HepG2 (cell line): Measurements from ENCODE around the gene C2orf76. TPM values are rescaled to one million over a fixed set of nuclear protein-coding genes. Genes with fewer than 3 reads are reported as not detected.

Experiments used
- ATAC-seq: fragments of 200-7000 bp; cut with Tn5 transposase; 3 replicates; pipeline ENCODE4 v1.9.1; 2020; ENCODE audit warnings: mild to moderate bottlenecking, moderate library complexity
- BruUV-seq: library from RNA; stranded (reverse); fragments of 400-500 nt; replicated peaks from 2 replicates; lab custom pipeline; 2021; lab: Mats Ljungman, UMichigan
- CTCF ChIA-PET: fragments of 300-600 bp; formaldehyde crosslinking; extraction: SDS; loops from one replicate; lab custom pipeline; 2021; ENCODE audit warnings: low total read pairs, inconsistent platforms, low intra/inter-chr PET ratio; lab: Yijun Ruan, JAX
- POLR2A ChIA-PET: fragments of 350-600 bp; sonication (Branson Sonifier 250); formaldehyde crosslinking; loops from one replicate; lab custom pipeline; 2020; ENCODE audit warnings: antibody characterized with exemption, inconsistent platforms; lab: Yijun Ruan, JAX
- DNase-seq: peaks from one replicate; pipeline ENCODE4 v3.0.0-alpha.2; 2015; ENCODE audit warnings: low spot score
- FAIRE-seq: peaks from 3 replicates; lab custom pipeline; 2011; peaks lifted over from hg19 to GRCh38; lab: Jason Lieb, UNC
- H2AFZ ChIP-seq: one replicate; pipeline ENCODE4 v1.6.1; 2011; ENCODE audit warnings: low read length, inconsistent platforms
- H3K27ac ChIP-seq: fragments of 300-600 bp; 3 replicates; pipeline ENCODE4 v1.8.0; 2011; ENCODE audit warnings: mixed run types, mild to moderate bottlenecking, mixed read lengths, low read length, inconsistent platforms; ENCODE audit not compliant: insufficient read depth; ENCODE audit errors: extremely low read length
- H3K27me3 ChIP-seq, 2 experiments: fragments of 200-600 bp in 1 of 2; 2 replicates in 1 of 2; 3 replicates in 1 of 2; pipeline versions ENCODE4 v1.6.0 to v1.8.0; 2011; ENCODE audit warnings: low read length in 2 of 2, mild to moderate bottlenecking in 2 of 2, moderate library complexity in 2 of 2, inconsistent platforms in 1 of 2; ENCODE audit not compliant: insufficient read depth in 2 of 2, control insufficient read depth in 1 of 2
- H3K36me3 ChIP-seq, 2 experiments: fragments of 200-600 bp in 1 of 2; replicated peaks in 1 of 2; 2 replicates in 1 of 2; 3 replicates in 1 of 2; pipeline versions ENCODE4 v1.5.1 to v1.8.0; 2011; ENCODE audit warnings: low read length in 2 of 2, inconsistent platforms in 1 of 2; ENCODE audit not compliant: insufficient read depth in 2 of 2, control insufficient read depth in 1 of 2
- H3K4me1 ChIP-seq: 2 replicates; pipeline ENCODE4 v1.5.1; 2012; ENCODE audit warnings: low read length, inconsistent platforms; ENCODE audit not compliant: insufficient read depth
- H3K4me2 ChIP-seq: 2 replicates; pipeline ENCODE4 v1.6.0; 2011; ENCODE audit warnings: low read depth, low read length, inconsistent platforms
- H3K4me3 ChIP-seq, 3 experiments: fragments of 200-600 bp in 1 of 3; sonication (generic), shearing (Covaris generic) in 1 of 3; replicated peaks in 1 of 3; 2 replicates each; pipeline ENCODE4 v1.5.1; 2011 to 2016; ENCODE audit warnings: low read length in 3 of 3, inconsistent platforms in 2 of 3, low read depth in 2 of 3, mild to moderate bottlenecking in 2 of 3, control low read depth in 1 of 3, mixed read lengths in 1 of 3; ENCODE audit not compliant: insufficient read depth in 1 of 3
- H3K79me2 ChIP-seq: one replicate; pipeline ENCODE4 v1.6.1; 2011; ENCODE audit warnings: low read length, inconsistent platforms; ENCODE audit not compliant: insufficient read depth
- H3K9ac ChIP-seq: 2 replicates; pipeline ENCODE4 v1.6.0; 2011; ENCODE audit warnings: mild to moderate bottlenecking, low read depth, low read length, inconsistent platforms; ENCODE audit not compliant: insufficient read depth
- H3K9me3 ChIP-seq: 2 replicates; pipeline ENCODE4 v1.5.1; 2012; ENCODE audit warnings: mild to moderate bottlenecking, low read length
- H4K20me1 ChIP-seq: 2 replicates; pipeline ENCODE4 v1.6.0; 2011; ENCODE audit warnings: inconsistent platforms, mild to moderate bottlenecking, low read length, moderate library complexity; ENCODE audit not compliant: insufficient read depth
- BRD4 ChIP-seq: sonication (generic); formaldehyde crosslinking; IDR thresholded peaks from 2 replicates; pipeline ENCODE4 v1.4.0; 2020; ENCODE audit warnings: missing genetic modification reagents
- GTF2F1 ChIP-seq: fragments of 150-350 bp; IDR thresholded peaks from 2 replicates; pipeline ENCODE4 v1.6.1; 2014; ENCODE audit warnings: low read length
- HHEX ChIP-seq: IDR thresholded peaks from 2 replicates; pipeline ENCODE4 v1.6.1; 2016; ENCODE audit warnings: control low read depth
- MTA3 ChIP-seq: sonication (generic); formaldehyde crosslinking; IDR thresholded peaks from 2 replicates; pipeline ENCODE4 v1.4.0; 2020; ENCODE audit warnings: missing genetic modification reagents
- PHB2 ChIP-seq: fragments of 450-650 bp; IDR thresholded peaks from 2 replicates; pipeline ENCODE4 v1.6.1; 2018; ENCODE audit not compliant: partially characterized antibody
- RELA ChIP-seq: sonication (generic); formaldehyde crosslinking; IDR thresholded peaks from 2 replicates; pipeline ENCODE4 v1.4.0; 2020; ENCODE audit warnings: missing genetic modification reagents
- SKI ChIP-seq: fragments of 450-650 bp; IDR thresholded peaks from one replicate; pipeline ENCODE4 v1.6.1; 2018; ENCODE audit warnings: mild to moderate bottlenecking; ENCODE audit not compliant: partially characterized antibody
- TBP ChIP-seq: sonication (generic); formaldehyde crosslinking; IDR thresholded peaks from 2 replicates; pipeline ENCODE4 v1.5.0; 2020; ENCODE audit warnings: missing genetic modification reagents
- TGIF2 ChIP-seq: IDR thresholded peaks from 2 replicates; pipeline ENCODE4 v1.6.1; 2016; ENCODE audit warnings: control low read depth, missing compliant biosample characterization
- THYN1 ChIP-seq: sonication (generic); formaldehyde crosslinking; IDR thresholded peaks from 2 replicates; pipeline ENCODE4 v1.8.1; 2023; ENCODE audit warnings: low read depth, mild to moderate bottlenecking, moderate library complexity, missing genetic modification reagents, borderline replicate concordance
- ZFYVE20 ChIP-seq: sonication (generic); formaldehyde crosslinking; IDR thresholded peaks from 2 replicates; pipeline ENCODE4 v1.8.0; 2023; ENCODE audit warnings: low read depth, mild to moderate bottlenecking, moderate library complexity, missing genetic modification reagents, borderline replicate concordance
- ZNF670 ChIP-seq: sonication (generic); formaldehyde crosslinking; IDR thresholded peaks from 2 replicates; pipeline ENCODE4 v1.8.0; 2022; ENCODE audit warnings: mild to moderate bottlenecking, missing genetic modification reagents, borderline replicate concordance
- ZNF746 ChIP-seq: sonication (generic); formaldehyde crosslinking; IDR thresholded peaks from 2 replicates; pipeline ENCODE4 v1.8.0; 2022; ENCODE audit warnings: mild to moderate bottlenecking, missing genetic modification reagents
- ZNF800 ChIP-seq: sonication (generic); formaldehyde crosslinking; IDR thresholded peaks from 2 replicates; pipeline ENCODE4 v1.4.0; 2020; ENCODE audit warnings: missing genetic modification reagents
- WGBS: methylation state at CpG from one replicate; pipeline ENCODE4 v1.1.6; 2017; ENCODE audit warnings: low lambda C conversion rate; 5-methylcytosine and 5-hydroxymethylcytosine counted together
- in situ Hi-C: cut with HindIII; loops from 2 replicates; pipeline ENCODE4 v1.10.0; 2017; ENCODE audit warnings: low pct_unique_long_range_greater_than_20kb; ENCODE audit not compliant: extremely low pct_ligation_motif_present
- intact Hi-C: fragments of 100-400 bp; cut with micrococcal nuclease; formaldehyde crosslinking; loops from one replicate; pipeline ENCODE4 v1.10.0; 2022; ENCODE audit not compliant: unreplicated experiment
- polyA plus RNA-seq, 8 experiments: library from polyadenylated mRNA; depleted of rRNA in 3 of 8; stranded (reverse) in 7 of 8; unstranded in 1 of 8; fragments of >200 nt; fragmentation: Illumina TruSeq in 4 of 8; extraction: Trizol in 4 of 8; gene quantifications; 2 replicates each; pipeline versions ENCODE4 v1.2.1 to v1.2.3, GENCODE V29; 2011 to 2016; ENCODE audit warnings: low read depth in 4 of 8, missing spikeins in 1 of 8, mixed read lengths in 1 of 8; ENCODE audit not compliant: insufficient read depth in 1 of 8
- total RNA-seq, 5 experiments: library from RNA; depleted of rRNA; stranded (reverse); fragments of >200 nt; fragmentation: Illumina TruSeq; extraction: Trizol; gene quantifications; 2 replicates each; pipeline ENCODE4 v1.2.3, GENCODE V29; 2016; ENCODE audit warnings: low read depth in 1 of 5

C2orf76 gene
- total and polyA plus RNA-seq, 2 of the 13 experiments (the other 11 are each of a cell fraction or from before 2014, with no cell fraction given), result 7.7 to 8.5 TPM

- no peak for TF ChIP-seq SKI
- no peak for TF ChIP-seq GTF2F1
- TF ChIP-seq HHEX (CRISPR knock-in tag), result no peak
- no peak for TF ChIP-seq TGIF2 (CRISPR knock-in tag)
- TF ChIP-seq BRD4 (CRISPR knock-in tag), result no peak
- Histone ChIP-seq H4K20me1 (no peaks in the 10 kb centered on the region), H3K4me2 (no peak overlapping the region), H3K36me3 (no peaks in the 10 kb centered on the region), H3K4me3 (no peak overlapping the region), H3K27me3 (no peaks in the 10 kb centered on the region), H3K9ac (no peak overlapping the region), H3K9me3 (no peaks in the 10 kb centered on the region), H2AFZ (no peak overlapping the region), H3K79me2 (no peaks in the 10 kb centered on the region), H3K27ac (no peak overlapping the region), H3K4me1 (0 out of 2 replicates have a peak, but pooled peaks cover 6% of the 10 kb centered on the region)
- no TSS peak for BruUV-seq
- no peak for DNase-seq
- CTCF ChIA-PET, result no interaction called here
- intact Hi-C loops, result no loop called here
- 73% methylated on average over 6 of the region's 6 CpGs for WGBS
- ATAC-seq, result no peak
- POLR2A ChIA-PET, result no interaction called here
- in situ Hi-C loops, result no loop called here
- no peak for FAIRE-seq
Observed at GRCh38 chr2:119327431-119327830, 39.2 kb downstream of the C2orf76 start.

- CTCF ChIA-PET, result no interaction called here
- no peak overlapping the region for H3K9ac ChIP-seq
- no peak overlapping the region for H3K27ac ChIP-seq
- FAIRE-seq (no peak), ATAC-seq (no peak), DNase-seq (no peak)
- in situ Hi-C loops (no loop called here), intact Hi-C loops (no loop called here)
- no peaks in the 10 kb centered on the region for H3K9me3 ChIP-seq
- POLR2A ChIA-PET, result no interaction called here
- H3K27me3 ChIP-seq, result no peaks in the 10 kb centered on the region
- no peaks in the 10 kb centered on the region for H3K79me2 ChIP-seq
- no peak overlapping the region for H3K4me2 ChIP-seq
- no TSS peak for BruUV-seq
- H2AFZ ChIP-seq, result no peak overlapping the region
- H3K4me1 ChIP-seq, result 0 out of 2 replicates have a peak, but pooled peaks cover 6% of the 10 kb centered on the region
- no peak overlapping the region for H3K4me3 ChIP-seq
- TF ChIP-seq THYN1 (CRISPR knock-in tag), result no peak
- TF ChIP-seq ZNF746, result no peak
- TF ChIP-seq ZNF800 (CRISPR knock-in tag), result no peak
- TF ChIP-seq RELA (CRISPR knock-in tag), result no peak
- TF ChIP-seq PHB2, result no peak
- TF ChIP-seq TBP, result no peak
- TF ChIP-seq ZNF670 (CRISPR knock-in tag), result no peak
- no peak for TF ChIP-seq MTA3 (CRISPR knock-in tag)
- no peak for TF ChIP-seq ZFYVE20
- H4K20me1 ChIP-seq, result no peaks in the 10 kb centered on the region
- WGBS, result 56% methylated on average over 1 of the region's 1 CpG
- H3K36me3 ChIP-seq, result no peaks in the 10 kb centered on the region
Observed at GRCh38 chr2:119326938-119327337, 39.7 kb downstream of the C2orf76 start.
